HepG2 (cell line): ENCODE measurements around the gene RAP1GAP2.

Experiments
- JUND ChIP-seq: sonication (generic); formaldehyde crosslinking; IDR thresholded peaks from 2 replicates; pipeline ENCODE4 v1.8.0; 2022; ENCODE audit warnings: mild to moderate bottlenecking, missing genetic modification reagents
- REL ChIP-seq: sonication (generic); formaldehyde crosslinking; conservative IDR thresholded peaks from 2 replicates; pipeline ENCODE4 v1.8.0; 2022; ENCODE audit warnings: mild to moderate bottlenecking, missing genetic modification reagents, moderate library complexity
- ZNF616 ChIP-seq: sonication (generic); formaldehyde crosslinking; IDR thresholded peaks from 2 replicates; pipeline ENCODE4 v1.5.0; 2020; ENCODE audit warnings: low read depth, mild to moderate bottlenecking, missing genetic modification reagents

DNA sequence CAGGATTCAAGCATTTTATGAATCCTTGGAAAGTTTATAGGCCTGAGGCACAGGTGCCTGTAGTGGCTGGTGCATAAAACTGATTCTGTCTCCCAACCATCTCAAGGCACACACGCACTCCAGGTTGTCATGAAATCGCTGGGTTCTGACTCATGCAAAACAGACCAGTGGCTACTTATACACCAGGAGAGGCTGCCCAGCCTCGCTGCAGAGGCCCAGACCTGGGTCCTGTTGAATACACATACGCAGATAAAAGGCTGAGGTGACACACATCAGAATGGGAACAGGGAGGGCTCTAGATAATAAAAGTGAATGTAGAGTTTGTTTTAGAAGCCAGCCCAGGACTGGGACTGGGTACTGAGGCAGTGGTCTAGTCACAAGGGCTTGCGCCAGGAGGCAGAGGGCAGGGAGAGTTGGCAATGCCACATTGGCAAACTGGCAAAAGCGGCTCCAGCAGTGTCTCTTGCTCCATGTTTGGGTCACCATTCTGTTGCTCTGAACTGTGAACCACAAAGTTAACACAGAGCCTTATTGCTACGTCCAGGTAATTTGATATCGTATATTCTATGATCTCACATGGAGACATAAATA is 253.6 kb downstream of the RAP1GAP2 start:
- TF ChIP-seq JUND (CRISPR knock-in tag) (no peak), ZNF616 (no peak), REL (CRISPR knock-in tag) (no peak)
